ENCODE data around the gene APEH.
"Not testable (repeated sequence)": the region's sequence is repeated elsewhere in the genome, so short reads cannot be mapped to it uniquely, and the experiment has no call there.

The APEH gene

DNA sequence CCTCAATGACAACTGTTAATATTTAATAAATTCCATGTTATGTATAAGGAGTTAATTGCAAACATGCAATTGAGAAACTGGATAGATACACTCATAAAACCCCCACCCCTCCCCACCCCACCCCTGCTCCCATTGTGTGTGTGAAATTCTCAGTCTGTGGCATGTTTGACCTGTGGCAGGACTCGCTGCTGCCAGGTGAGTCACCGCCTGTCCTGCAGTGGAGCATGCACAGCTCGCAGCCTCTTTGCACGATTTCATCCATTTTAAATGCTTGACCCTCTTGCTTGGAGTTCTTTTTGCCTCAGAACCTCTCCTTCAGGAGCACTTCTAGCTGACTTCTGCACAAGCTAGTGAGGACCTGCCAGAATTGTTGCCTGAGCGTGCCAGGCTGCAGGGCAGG lies 5.3 kb upstream of the APEH start:
- no peak for DNase-seq (ENCODE audit: low spot score)

DNA sequence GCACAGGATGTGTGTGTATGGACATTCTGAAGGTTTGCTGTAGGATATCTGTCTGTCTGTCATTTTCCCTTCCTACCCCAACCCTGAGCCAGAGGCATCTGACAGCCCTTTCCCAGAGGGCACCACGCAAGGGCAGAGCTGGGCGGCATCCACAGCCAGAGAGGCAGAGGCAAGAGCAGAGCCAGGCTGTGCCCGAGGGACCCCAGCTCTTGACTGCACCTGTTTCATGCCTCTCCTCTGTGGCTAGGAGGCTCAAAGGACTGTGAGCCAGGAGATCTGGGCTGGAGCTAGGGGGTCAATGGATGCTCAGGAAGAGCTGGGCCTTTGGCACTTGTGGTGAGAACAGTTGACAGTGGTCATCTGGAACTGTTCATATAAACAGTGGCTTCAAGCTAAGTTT lies 4.8 kb upstream of the APEH start:
- no peak for DNase-seq (ENCODE audit: low spot score)

DNA sequence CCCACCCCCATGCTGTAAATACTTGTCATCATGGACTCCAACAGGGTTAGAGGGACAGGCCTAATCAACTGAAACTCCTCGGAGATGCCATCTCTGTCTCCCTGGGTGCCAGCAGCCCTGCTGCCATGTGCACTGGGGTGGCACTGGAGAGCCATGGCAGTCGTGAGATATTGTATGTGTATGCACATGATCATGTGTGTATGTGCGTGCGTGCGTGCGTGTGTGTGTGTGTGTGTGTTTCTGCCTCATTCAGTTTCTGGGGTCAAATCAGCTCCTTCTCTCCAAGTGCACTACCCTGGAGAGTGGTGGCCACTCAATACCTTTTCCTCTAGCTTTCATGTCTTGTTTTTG lies 3.2 kb upstream of the APEH start:
- DNase-seq (ENCODE audit: low spot score), result no peak

DNA sequence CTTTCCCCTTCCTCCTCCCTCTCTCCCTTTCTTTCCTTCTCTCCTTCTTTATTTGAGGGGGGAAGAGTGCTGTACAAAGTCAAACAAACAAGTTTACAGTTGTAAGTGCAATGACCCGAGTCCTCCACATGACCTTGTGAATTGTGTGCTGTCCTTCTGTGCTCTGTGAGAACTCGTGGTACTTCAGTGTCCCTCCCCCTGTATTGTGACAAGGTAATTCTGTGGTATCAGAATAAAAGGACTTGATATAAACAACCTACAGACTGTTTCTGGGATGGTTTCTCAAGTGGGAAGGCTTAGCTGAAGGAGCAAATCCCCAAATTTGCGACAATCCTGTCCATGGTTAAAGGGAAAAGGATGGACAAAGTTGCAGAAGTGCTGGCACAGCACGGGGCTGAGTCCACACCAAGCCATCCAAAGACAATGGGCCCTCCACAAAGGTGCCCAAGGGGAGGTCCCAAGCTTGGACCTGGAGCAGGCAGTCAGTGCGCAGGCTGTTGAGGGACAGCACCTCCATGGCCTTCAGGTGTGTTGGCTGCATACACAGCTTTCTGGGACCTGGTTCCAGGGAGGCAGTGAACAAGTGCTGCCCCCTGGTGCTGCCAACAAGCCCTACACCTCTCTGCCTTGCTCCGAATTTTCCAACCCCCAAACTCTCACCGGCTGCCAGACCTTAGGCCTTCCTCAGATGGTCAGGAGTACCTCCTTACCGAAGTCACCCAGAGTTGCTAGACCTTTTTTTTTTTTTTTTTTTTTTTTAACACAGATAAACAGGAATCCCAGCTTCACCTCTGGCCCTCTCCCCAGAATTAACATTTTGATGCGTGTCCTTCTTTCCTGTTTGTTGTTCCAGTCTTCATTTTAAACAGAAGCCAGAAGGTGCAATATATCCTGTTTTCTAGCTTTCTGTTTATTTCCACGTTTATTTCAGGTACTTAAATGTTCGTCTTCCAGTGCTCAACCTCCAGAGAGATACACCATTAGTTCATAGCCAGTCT lies 2.6 kb upstream of the APEH start:
- DNase-seq (ENCODE audit: low spot score), result peak; percentile 56

DNA sequence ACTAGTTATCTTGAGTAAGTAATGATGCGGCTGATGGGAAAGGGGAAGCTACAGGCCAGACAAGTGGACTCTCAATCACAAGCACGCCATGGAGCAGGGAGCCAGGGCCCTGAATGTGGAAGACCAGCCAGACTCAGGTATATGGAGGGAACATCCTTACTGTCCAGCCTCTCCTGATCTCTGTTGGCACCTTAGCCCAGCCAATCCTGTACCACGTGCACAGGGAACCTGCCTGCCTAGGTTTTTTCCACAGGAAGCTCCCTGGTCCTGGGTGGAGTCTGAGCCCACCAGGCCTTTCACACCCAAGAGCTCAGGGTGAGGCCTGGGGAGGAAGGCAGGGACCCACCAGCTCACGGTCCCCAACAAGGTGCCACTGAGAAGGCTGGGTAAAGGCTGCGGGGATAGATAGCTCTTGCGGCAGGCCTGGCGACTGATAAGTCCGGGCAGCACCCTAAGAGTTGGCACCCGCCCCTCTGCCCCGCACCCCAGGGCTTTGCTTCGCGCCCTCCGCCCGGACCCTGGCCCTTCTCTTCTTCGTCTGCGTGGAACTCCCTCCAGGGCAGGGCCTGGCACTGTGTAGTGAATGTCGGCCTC lies 933 bp upstream of the APEH start:
- DNase-seq (ENCODE audit: low spot score), result peak; percentile 3

DNA sequence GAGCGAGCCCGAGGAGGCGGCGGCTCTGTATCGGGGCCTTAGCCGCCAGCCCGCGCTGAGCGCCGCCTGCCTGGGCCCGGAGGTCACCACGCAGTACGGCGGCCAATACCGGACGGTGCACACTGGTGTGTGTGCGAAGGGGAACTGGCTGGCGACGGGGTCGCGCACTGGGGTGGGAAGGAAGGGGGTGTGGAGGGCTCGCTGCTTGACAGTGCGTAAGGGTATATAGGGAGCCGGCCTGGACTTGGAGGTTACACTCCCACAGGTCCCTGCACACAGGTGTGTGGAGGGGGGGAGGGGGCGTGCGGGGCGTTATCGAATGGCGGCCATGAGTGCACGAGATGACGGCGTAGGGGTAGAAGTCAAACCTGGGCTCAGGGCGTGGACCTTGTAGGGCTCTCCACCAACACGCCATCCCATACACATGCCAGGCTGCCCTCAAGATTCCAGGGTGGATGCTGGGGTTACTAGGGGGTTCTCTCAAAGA lies 389 bp downstream of the APEH start:
- no peak for DNase-seq (ENCODE audit: low spot score)

DNA sequence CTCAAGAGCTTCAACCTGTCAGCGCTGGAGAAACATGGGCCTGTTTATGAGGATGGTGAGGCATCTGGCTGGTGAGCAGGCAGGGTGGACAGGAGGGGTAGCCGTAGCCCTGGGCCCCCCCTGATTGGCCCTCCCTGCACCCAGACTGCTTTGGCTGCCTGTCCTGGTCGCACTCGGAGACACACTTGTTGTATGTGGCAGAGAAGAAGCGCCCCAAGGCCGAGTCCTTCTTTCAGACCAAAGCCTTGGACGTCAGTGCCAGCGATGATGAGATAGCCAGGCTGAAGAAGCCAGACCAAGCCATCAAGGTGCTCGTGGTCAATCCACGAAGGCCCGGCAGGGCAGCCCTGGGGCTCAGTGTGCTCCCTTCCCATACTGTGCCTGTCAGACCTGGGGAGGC lies 1.8 kb downstream of the APEH start:
- DNase-seq (ENCODE audit: low spot score), result no peak

DNA sequence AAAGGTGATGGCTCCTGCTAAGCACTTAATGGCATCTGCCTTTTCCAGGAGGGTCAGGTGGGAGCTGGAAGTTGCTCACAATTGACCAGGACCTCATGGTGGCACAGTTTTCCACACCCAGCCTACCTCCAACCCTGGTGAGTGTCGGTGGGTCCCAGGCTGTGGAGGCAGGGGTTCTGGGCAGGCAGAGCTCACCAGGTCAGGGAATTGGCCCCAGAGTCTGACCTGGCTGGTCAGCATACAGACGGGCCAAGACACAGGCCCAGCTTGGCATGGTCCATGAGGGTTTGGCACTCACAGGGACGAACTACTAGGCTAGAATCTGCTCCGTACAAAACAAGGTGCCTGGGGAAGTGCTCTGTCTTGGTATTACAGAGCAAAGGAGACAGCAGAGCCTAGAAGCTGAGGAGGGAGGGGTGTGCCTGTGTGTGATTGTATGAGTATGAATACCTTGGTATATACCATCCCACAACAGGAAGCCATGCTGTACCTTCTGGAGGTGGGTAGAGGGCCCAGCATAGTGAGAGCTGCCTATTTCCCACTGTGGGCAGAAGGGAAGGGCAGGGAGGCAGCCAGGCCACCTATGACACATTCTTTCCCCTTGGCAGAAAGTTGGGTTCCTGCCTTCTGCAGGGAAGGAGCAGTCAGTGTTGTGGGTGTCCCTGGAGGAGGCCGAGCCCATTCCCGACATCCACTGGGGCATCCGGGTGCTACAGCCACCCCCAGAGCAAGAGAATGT lies 6.5 kb downstream of the APEH start:
- no peak for DNase-seq (ENCODE audit: low spot score)

DNA sequence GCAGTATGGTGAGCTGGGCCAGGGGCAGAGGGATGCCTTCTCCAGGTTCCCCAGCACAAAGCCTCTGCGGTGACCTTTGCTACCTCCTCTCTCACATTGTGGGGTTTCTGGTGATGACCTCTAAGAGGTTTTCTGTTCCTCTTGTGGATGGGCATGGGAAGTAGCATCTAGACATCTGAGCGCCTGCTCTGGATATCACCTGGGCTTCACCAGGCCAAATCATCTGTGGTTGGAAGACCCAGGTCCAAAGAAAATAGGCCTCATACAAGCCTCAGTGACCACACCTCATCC lies 7.0 kb downstream of the APEH start:
- no peak for DNase-seq (ENCODE audit: low spot score)

DNA sequence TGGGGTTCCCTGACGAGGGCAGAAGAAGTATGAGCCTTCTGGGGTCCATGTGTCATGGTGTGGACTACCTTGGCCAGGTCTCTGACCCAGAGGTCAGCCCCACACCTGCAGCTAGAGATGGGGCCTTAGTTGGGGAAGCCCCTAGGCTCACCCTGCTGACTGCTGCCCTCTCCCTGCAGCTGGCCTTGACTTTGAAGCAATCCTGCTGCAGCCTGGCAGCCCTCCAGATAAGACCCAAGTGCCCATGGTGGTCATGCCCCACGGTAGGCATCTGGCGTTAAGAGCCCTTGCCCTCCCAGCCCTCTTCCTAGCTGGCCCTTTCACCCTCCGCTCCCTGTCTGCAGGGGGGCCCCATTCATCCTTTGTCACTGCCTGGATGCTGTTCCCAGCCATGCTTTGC lies 7.4 kb downstream of the APEH start:
- DNase-seq (ENCODE audit: low spot score), result no peak

DNA sequence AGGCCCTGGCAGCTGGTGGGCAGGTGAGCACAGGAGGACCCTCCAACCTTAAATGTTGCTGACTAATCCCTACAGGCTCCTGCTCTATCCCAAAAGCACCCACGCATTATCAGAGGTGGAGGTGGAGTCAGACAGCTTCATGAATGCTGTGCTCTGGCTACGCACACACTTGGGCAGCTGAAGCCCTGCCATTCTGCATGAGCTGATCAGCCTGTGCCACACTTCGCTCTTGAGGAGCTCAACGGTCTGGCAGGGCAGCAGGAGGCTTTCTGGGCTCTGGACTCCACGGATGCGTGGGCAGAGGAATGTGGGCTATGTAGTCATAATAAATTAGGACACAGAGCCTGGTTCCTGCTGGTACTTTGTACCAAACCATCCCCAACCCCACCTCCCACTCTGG lies 9.0 kb downstream of the APEH start:
- no peak for DNase-seq (ENCODE audit: low spot score)

DNA sequence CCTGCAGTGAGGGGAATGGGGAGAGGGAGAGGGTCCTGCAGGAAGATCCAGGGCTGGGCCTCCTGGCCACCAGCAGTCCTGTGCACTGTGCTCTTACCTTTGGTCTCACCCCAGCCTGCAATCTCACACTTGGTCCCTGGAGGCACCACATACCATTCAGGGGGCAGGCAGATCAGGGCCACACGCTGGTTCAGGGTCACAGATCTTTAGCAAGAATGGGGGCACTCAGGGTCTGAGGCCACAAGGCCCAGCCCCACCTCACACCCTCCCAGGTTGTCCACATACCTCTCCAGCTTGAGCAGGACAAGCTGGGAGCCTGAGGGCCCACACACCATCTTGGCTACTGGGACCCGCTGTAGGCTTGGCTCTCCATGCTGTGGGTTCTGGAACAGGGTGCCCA lies 10.3 kb downstream of the APEH start:
- DNase-seq (ENCODE audit: low spot score), result not testable (repeated sequence)

DNA sequence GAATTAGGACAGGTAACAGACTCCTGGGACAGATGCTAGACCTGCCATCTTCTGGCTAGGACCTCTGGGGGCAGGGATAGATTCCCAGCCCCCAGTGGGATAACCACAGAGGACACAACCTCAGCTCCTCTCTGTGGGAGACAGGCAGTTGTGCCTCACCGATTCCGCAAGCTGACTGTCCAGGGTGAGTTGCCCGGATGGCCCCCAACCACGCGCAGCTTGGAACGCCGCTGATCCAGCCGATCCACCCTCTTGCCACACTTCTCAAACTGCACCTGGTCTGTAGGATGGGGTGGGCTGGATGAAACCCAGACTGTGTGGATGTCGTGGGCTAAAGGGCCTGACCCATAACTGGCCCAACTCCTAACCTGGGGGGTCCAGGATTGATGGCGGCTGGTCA lies 11.0 kb downstream of the APEH start:
- DNase-seq (ENCODE audit: low spot score), result not testable (repeated sequence)

DNA sequence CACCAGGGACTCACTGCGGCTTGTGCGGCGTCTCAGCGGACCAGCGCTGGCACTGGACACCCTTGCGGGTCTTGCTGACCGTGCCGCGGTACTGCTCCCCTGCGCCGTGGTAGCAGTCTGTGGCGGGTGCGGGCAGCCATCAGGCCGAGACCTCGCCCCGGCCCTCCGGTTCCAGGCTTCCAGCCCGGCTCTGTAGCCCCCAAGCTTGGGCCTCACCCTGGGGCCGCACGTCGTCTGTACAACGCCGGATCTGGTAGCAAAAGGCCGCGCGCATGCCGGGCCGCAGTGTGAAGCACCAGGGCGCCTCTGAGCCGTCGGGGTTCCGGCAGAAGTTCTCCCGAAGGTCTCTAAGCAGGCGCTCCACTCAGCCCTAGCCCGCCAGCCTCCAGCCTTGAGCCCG lies 11.7 kb downstream of the APEH start:
- not testable (repeated sequence) for DNase-seq (ENCODE audit: low spot score)

DNA sequence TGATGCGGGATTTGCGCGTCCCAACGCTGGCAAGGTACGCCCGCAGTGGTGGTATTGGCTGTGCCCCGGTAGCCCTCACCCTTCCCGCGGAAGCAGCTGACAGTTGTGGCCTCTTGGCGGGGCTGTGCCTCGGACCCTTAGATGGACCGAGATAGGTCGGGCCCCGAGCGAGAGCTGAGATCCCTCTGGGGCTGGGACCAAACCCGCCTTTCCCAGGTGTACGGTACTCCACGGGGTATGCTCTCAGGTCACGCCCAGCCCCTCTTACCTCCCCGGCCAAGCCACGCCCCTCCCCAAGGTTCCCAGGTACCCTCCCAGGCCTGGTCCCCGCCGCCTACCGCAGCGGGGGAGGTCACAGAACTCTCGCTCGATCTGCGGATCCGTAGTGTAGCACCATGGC lies 12.2 kb downstream of the APEH start:
- not testable (repeated sequence) for DNase-seq (ENCODE audit: low spot score)

DNA sequence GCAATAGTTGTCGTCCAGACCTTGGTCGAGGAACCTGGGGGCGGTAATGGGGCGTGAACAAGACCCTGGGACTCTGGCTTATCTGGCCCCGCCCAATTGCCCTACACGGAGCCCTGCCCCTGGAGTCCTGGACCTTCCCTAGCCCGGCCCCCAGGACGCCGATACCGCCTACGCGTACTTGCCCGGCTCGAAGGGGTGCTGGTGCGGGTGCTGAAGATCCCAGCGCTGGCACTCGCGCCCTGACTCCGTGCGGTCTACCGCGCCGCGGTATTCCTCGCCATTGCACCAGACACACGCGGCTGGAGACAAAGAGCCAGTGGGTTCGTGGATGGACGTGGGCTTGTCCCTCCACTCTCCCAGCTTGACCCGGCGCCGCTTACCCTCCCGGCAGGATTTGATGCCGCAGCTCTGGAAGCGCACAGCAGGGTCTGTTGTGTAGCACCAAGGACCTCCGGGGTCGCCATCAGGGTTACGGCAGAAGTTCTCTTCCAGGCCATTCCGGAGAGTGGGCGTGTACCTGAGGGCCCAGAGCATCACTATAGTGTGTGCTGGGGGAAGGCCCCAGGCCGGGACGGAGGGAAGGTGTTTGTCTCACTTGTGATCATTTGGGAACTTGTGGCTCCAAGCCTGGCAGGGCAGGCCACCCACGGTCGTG lies 12.7 kb downstream of the APEH start:
- not testable (repeated sequence) for DNase-seq (ENCODE audit: low spot score)

DNA sequence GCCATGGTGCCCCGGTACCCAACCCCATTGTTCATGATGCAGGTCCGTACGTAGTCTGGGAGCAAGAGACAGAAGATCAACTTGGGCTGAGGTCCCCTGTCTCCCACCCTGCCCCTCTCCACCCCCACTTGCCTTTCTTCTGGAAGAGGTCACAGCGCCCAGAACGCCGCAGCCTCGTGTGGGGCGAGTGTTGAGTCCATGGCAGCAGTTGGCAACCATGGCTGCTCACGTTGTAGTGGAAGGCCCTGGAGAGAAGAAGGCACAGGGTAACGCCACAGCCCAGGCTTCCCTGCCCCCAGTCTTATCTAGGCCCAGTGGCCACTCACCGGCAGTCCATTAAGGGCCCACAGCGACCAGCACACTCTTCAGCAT lies 13.3 kb downstream of the APEH start:
- DNase-seq (ENCODE audit: low spot score), result not testable (repeated sequence)

DNA sequence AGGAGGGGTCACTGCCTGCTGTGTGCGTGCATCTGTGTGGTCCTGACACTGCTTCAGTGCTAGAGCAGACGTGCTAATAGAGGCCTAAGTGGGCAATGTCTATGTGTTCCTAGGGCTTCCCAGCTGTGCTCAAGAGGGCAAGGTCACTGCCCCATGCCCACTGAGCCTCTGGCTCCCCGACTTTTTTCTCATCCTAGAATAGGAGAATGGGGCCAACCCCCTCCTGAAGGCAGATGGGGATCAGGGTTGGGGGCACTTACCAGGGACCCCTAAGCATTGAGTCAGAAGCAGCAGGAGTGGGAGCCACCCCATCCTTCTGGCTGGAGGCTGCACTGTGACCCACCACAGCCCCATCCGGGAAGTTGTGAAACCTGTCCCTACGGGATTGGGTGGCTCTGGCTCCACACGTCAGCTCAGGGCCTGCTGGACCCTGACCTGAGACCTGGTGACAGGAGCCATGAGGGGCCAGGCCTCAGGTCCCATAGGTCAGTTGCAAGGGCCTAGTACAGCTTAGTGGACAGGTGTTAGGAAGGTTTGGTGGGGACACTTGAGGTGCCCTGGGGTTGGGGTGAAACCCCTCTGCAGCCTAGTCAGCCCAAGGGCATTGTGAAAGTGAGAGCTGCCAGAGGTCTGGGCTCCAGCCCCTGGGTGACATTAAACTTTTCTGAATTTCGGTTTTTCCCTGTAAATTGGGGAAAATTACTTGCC lies 14.3 kb downstream of the APEH start:
- not testable (repeated sequence) for DNase-seq (ENCODE audit: low spot score)

DNA sequence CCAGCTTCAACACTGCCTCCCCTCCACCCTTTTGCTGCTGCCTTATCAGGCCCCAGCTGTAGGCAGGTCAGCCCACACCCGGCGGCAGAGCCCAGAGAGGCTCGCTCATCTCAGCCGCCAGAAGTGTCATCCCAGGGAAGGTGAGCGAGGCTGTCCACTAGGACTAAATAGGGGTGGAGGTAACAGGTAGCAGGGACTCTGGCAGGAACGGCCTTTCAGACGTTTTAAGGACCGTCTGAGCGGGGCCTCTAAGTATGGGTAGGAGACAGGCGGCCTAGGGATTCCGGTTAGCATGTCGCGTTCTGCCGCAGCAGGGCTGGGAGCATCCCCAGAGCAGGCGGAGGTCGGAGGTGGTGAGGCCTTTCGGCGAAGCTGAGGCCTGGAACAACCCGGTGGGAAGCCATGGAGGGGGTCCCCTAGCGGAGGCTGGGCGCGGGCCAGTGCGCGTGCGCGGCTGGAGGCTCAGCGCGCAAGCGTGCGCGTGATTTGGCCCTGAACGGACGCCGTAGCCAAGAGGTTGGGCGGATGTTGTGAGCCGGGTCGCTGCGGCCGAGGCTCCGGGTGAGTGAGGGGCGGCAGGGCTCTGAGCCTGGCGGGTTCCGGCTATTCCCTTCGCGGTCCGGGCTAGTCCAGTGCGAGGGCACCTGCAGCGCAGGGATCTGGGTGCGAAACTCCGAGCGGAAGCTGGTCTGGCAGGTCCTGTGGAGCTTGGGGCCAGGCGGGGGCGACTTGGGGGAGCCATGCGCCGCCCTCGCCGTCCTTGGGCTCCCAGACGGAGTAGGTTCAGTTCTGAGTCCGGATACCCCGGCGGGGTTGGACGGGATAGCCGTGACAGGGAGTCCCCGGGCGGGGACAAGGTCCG lies 15.1 kb downstream of the APEH start, which contains the start of the genes MST1 and RNF123:
TSS of gene MST1 (minus strand) at position 429 of the 862 bp plus-strand sequence. CDS start 783 bp downstream, outside the sequence.
TSS of gene RNF123 (plus strand) at position 512 of the 862 bp plus-strand sequence. CDS start 1,609 bp downstream, outside the sequence.
- peak; percentile 81 for DNase-seq (ENCODE audit: low spot score)

DNA sequence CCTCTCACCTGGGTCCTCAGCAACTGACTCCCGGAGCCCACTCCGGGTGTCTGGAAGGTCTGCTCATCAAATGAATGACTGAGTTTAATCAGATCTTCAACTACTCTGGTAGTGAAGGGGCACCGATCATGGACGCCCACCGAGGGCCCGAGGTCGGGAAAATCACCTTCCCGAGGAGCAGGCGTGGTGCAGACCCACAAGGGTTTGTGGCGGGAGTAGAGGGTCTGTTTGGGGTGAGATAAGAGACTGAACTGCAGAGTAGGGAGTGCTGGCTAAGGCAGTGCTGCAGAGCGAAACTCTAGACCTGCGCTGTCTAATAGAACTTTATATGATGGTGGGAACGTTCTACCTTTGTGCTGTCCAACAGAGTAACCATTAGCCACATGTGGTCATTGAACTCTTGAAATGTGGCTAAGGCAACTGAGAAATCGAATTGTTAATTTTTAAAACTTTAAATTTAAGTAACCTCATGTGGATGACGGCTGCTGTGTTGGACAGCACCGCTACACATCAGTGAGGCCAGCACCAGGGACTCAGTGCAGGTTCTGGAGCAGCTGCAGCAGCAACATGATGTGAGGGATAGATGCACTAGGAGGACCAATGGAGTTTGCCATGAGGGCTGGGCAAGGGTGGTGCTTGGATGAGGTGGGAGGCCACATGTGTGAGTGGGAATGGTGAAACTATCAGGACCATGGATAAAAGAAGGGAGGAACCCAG lies 15.9 kb downstream of the APEH start:
- not testable (repeated sequence) for DNase-seq (ENCODE audit: low spot score)

All from pons (tissue), 1 donor.